HG03175 (cell line): Measurements from ENCODE around the gene PLCL1.
A peak's percentile ranks its signal among the peaks of the same experiment; 100 is the strongest.

Experiments
- ATAC-seq: cut with Tn5 transposase; IDR thresholded peaks from one replicate; pipeline ENCODE4 v1.9.1; 2021; ENCODE audit warnings: mild to moderate bottlenecking, moderate library complexity; ENCODE audit not compliant: unreplicated experiment

The PLCL1 gene

GRCh38 chr2:197884252-197884651 lies 79.9 kb downstream of the PLCL1 start:
- no peak for ATAC-seq

GRCh38 chr2:197885126-197885525 lies 80.7 kb downstream of the PLCL1 start:
- ATAC-seq = no peak

DNA sequence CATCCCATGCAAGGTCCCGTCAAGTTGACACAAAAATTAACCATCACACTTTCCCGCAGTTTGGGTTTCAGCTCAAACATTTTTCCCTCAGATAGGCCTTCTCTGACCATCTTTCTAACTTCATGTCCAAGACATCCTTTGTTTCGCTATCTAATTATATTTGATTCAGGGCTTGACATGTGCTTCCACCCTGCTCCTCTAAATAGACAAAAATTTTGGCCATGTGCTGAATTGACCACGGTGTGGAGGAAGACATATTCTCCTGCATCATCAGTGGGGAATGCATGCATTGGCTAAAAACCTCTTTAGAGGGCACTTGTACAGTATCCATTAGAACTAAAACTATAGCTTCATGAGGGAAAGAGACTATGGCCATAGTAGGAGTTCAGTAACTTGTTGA lies 81.2 kb downstream of the PLCL1 start:
- ATAC-seq = no peak

GRCh38 chr2:197888321-197888720 lies 83.9 kb downstream of the PLCL1 start:
- ATAC-seq = no peak

- ATAC-seq = peak; percentile 97
These were observed 84.6 kb downstream of the PLCL1 start for GRCh38 chr2:197889041-197889440.

- no peak for ATAC-seq
These were observed 85.8 kb downstream of the PLCL1 start for GRCh38 chr2:197890168-197890567.

- no peak for ATAC-seq
These were observed 87.6 kb downstream of the PLCL1 start for GRCh38 chr2:197891897-197892442.

GRCh38 chr2:197893403-197894177 lies 89.2 kb downstream of the PLCL1 start:
- ATAC-seq = peak; percentile 54

GRCh38 chr2:197894751-197895274 lies 90.4 kb downstream of the PLCL1 start:
- no peak for ATAC-seq

- ATAC-seq = no peak
These were observed 93.7 kb downstream of the PLCL1 start for GRCh38 chr2:197897960-197898678.

DNA sequence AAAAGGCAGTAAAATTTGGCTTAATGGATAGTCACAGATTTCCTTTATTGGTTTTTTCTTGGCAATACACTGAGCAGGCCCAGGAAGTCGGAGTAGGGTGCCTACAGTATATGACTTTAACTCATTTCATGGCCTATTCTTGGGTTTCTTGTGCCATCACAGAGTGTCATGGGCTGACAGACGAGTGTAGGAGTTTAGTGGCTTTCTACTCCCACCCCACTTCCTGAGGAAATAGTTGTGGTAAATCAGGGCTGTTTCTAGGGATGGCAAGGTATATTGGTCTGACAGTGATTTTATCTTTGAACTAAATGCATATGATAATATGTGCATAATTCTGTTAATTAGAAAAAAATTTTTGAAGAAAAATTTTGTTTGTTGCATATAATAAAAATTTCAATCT lies 100.1 kb downstream of the PLCL1 start:
- no peak for ATAC-seq

- ATAC-seq = no peak
These were observed 103.8 kb downstream of the PLCL1 start for GRCh38 chr2:197908156-197908555.

DNA sequence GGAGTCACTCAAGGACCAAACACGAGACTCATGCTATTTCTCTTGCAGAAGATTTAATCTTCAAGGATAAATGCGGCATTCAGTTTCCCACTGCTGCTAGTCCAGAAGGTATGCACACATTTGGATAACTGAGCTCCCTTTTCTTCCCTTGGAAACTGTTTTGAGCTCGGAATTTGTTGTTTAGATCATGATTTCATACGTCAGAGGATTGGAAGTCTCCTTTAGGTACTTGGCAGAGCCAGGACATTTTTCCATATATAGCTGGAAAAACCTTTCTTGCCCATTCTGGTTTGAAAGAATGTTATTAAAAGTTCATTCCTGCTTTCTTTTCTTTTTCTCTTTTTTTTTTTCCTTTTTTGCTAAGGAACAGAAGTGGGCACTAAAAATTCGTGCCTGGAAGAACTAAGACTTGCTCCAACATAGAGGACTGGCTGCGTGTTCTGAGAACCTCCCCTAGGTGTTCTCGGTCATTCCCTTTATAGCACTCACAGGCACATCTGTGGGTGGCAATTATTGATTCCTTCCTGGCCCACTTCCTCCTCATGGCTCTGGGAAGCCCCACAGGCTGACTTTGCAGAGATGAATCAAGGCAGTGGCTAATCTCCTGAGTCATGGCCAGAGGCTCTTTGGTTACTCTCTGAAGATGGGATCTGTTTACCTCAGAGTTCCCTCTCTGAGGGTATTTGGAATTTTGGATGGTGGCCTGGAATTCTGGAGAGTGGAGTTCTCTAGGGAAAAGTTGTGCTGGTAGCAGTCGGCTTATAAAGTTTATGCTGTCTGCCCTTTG lies 104.8 kb downstream of the PLCL1 start:
- ATAC-seq = no peak

- ATAC-seq = no peak
These were observed 107.3 kb downstream of the PLCL1 start for GRCh38 chr2:197911667-197912066.

GRCh38 chr2:197913084-197913483 lies 108.7 kb downstream of the PLCL1 start:
- no peak for ATAC-seq

DNA sequence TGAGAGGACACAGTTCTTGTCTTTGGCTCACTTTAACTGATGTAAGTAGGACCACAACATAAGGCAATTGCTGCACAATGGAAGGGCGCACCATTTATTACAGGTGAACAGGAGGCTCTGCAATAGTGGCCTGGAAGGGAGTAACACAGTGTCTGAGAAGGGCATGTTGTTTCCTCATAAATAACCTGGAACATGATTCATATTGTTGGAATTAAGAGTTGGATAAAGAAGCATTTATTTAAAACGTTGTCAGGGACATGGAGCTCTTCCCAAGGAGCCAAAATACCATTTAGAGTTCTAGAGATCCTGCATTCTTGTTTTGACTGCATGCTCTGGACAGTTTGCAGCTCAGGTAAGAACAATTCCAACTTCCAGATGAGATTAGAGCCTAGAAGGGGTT lies 110.4 kb downstream of the PLCL1 start:
- ATAC-seq = no peak

- ATAC-seq = no peak
These were observed 111.3 kb downstream of the PLCL1 start for GRCh38 chr2:197915548-197916265.

- ATAC-seq = no peak
These were observed 115.1 kb downstream of the PLCL1 start for GRCh38 chr2:197919487-197919886.

- ATAC-seq = no peak
These were observed 115.7 kb downstream of the PLCL1 start for GRCh38 chr2:197920088-197920487.

DNA sequence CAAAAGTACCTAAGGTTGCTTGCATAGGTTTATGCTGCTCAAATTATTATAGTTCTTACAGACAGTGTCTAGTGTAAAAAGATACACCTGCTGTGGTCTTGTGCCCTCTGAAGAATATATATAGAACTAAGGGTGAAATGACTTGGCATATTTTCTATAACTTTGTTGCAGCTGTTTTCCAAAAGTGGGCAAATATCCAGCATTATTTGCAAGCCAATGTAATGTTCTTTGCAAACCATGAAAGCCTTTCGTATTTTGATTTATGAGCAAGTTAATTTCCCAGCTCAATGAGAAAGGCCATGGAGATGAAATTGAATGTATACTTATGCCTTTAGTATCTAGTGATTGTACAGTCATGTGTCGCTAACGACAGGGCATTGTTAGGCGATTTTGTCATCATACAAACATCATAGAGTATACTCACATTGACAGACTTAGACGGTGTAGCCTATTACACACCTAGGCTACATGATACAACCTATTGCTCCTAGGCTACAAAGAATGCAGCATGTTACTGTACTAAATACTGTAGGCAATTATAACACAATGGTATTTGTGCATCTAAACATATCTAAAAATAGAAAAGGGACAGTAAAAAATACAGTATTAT lies 116.3 kb downstream of the PLCL1 start:
- no peak for ATAC-seq
